ENCODE data around the gene LIMCH1. TPM values are rescaled to one million over a fixed set of nuclear protein-coding genes. Genes with fewer than 3 reads are reported as not detected.

LIMCH1 gene
- total and polyA plus RNA-seq, 2 of the 8 experiments (the other 6 are each of a cell fraction or from before 2014, with no cell fraction given), result 2.7 to 3.0 TPM

GRCh38 chr4:41579526-41579925 lies 41.6 kb downstream of the LIMCH1 start (continued):
- no peak for TF ChIP-seq SRF (IDR thresholded peaks at IDR 0.05; ENCODE audit: low read depth, low read length)
- TF ChIP-seq SIRT6 (IDR thresholded peaks at IDR 0.05; ENCODE audit: low read length), result no peak
